HCT116 (cell line): Measurements from ENCODE around the gene MBD5. TPM values are rescaled to one million over a fixed set of nuclear protein-coding genes. Genes with fewer than 3 reads are reported as not detected.

Experiments
- ATAC-seq: fragments of 200-7000 bp; cut with Tn5 transposase; 2 replicates; pipeline ENCODE4 v1.9.1; 2020; ENCODE audit warnings: mild to moderate bottlenecking, moderate library complexity
- BruUV-seq: library from RNA; stranded (reverse); fragments of 400-500 nt; replicated peaks from 2 replicates; lab custom pipeline; 2021; lab: Mats Ljungman, UMichigan
- CTCF ChIA-PET: fragments of 300-600 bp; sonication (Branson Sonifier 250); formaldehyde crosslinking; loops from one replicate; lab custom pipeline; 2021; ENCODE audit warnings: antibody characterized with exemption; lab: Charles Lee
- POLR2A ChIA-PET: fragments of 300-600, 350-600 bp; sonication (Branson Sonifier 250); formaldehyde crosslinking; loops from one replicate; lab custom pipeline; 2021; ENCODE audit warnings: antibody characterized with exemption; lab: Charles Lee
- RAD21 ChIA-PET, 2 experiments: fragments of 300-600 bp; sonication (Branson Sonifier 250); formaldehyde crosslinking; loops; one replicate each; lab custom pipeline; 2023; ENCODE audit warnings: low total read pairs in 2 of 2; ENCODE audit not compliant: uncharacterized antibody in 2 of 2, unreplicated experiment in 2 of 2, low non-redundant PET in 1 of 2; lab: Charles Lee
- DNase-seq: peaks from one replicate; pipeline ENCODE4 v3.0.0-alpha.2; 2010; ENCODE audit warnings: low read depth, low spot score
- H2AFZ ChIP-seq: fragments of 200-600 bp; shearing (Covaris generic), sonication (generic); 2 replicates; pipeline ENCODE4 v1.6.1; 2017; ENCODE audit warnings: low read depth, mixed run types, mixed read lengths, antibody characterized with exemption, low read length; ENCODE audit not compliant: poor library complexity, severe bottlenecking
- H3K27ac ChIP-seq: 2 replicates; pipeline ENCODE4 v1.5.1; 2012; ENCODE audit warnings: low read depth, low read length
- H3K27me3 ChIP-seq: fragments of 200-600 bp; sonication (generic); 2 replicates; pipeline ENCODE4 v1.6.1; 2016; ENCODE audit warnings: mixed run types, low read length, mixed read lengths; ENCODE audit not compliant: insufficient read depth
- H3K36me3 ChIP-seq, 2 experiments: fragments of 200-500 bp in 1 of 2; fragments of 200-600 bp in 1 of 2; sonication (Bioruptor generic) in 1 of 2; sonication (generic) in 1 of 2; 2 replicates each; pipeline versions ENCODE4 v1.5.1 to v1.6.1; 2014 to 2016; ENCODE audit warnings: low read length in 2 of 2, inconsistent platforms in 1 of 2, mixed read lengths in 1 of 2, mixed run types in 1 of 2; ENCODE audit not compliant: insufficient read depth in 2 of 2, control insufficient read depth in 1 of 2
- H3K4me1 ChIP-seq, 2 experiments: fragments of 200-600 bp in 1 of 2; sonication (generic) in 1 of 2; 2 replicates each; pipeline versions ENCODE4 v1.5.1 to v1.6.1; 2012 to 2017; ENCODE audit warnings: low read length in 2 of 2, inconsistent platforms in 1 of 2, mild to moderate bottlenecking in 1 of 2, mixed read lengths in 1 of 2, mixed run types in 1 of 2, moderate library complexity in 1 of 2; ENCODE audit not compliant: insufficient read depth in 2 of 2, control insufficient read depth in 1 of 2
- H3K4me2 ChIP-seq: fragments of 200-600 bp; sonication (generic); 2 replicates; pipeline ENCODE4 v1.6.1; 2017; ENCODE audit warnings: mixed run types, low read length, mixed read lengths
- H3K4me3 ChIP-seq, 2 experiments: fragments of 200-600 bp in 1 of 2; sonication (generic) in 1 of 2; replicated peaks in 1 of 2; 2 replicates each; pipeline ENCODE4 v1.5.1; 2011 to 2016; ENCODE audit warnings: low read length in 2 of 2, control low read depth in 1 of 2, low read depth in 1 of 2, mild to moderate bottlenecking in 1 of 2, mixed read lengths in 1 of 2, mixed run types in 1 of 2
- H3K79me2 ChIP-seq: fragments of 200-600 bp; sonication (generic); 2 replicates; pipeline ENCODE4 v1.6.1; 2017; ENCODE audit warnings: mild to moderate bottlenecking, mixed run types, low read length, moderate library complexity, mixed read lengths; ENCODE audit not compliant: insufficient read depth
- H3K9ac ChIP-seq: fragments of 200-600 bp; sonication (generic); 2 replicates; pipeline ENCODE4 v1.6.1; 2016; ENCODE audit warnings: low read length, mixed read lengths
- H3K9me2 ChIP-seq: fragments of 200-600 bp; sonication (generic), shearing (Covaris generic); 2 replicates; pipeline ENCODE4 v1.6.1; 2017; ENCODE audit warnings: mixed run types, mild to moderate bottlenecking, moderate library complexity; ENCODE audit not compliant: insufficient read depth
- H3K9me3 ChIP-seq, 2 experiments: fragments of 200-500 bp in 1 of 2; fragments of 200-600 bp in 1 of 2; sonication (Bioruptor generic) in 1 of 2; sonication (generic) in 1 of 2; 2 replicates each; pipeline ENCODE4 v1.6.1; 2014 to 2017; ENCODE audit warnings: low read length in 2 of 2, mixed read lengths in 2 of 2, inconsistent platforms in 1 of 2, low read depth in 1 of 2, mild to moderate bottlenecking in 1 of 2, mixed run types in 1 of 2, moderate library complexity in 1 of 2; ENCODE audit not compliant: control insufficient read depth in 1 of 2, insufficient read depth in 1 of 2
- H4K20me1 ChIP-seq: fragments of 200-600 bp; sonication (generic), shearing (Covaris generic); 2 replicates; pipeline ENCODE4 v1.6.1; 2017; ENCODE audit warnings: mixed run types, mild to moderate bottlenecking, moderate library complexity; ENCODE audit not compliant: insufficient read depth
- CEBPB ChIP-seq: IDR thresholded peaks from 2 replicates; pipeline ENCODE4 v1.6.1; 2012; ENCODE audit warnings: low read depth
- EGR1 ChIP-seq: IDR thresholded peaks from 2 replicates; pipeline ENCODE4 v1.6.1; 2012; ENCODE audit warnings: low read depth
- ELF1 ChIP-seq: IDR thresholded peaks from 2 replicates; pipeline ENCODE4 v1.6.1; 2012; ENCODE audit warnings: low read depth, borderline replicate concordance
- EZH2 ChIP-seq: fragments of 200-600 bp; sonication (generic); IDR thresholded peaks from 2 replicates; pipeline ENCODE4 v1.6.1; 2017; ENCODE audit warnings: antibody characterized with exemption, mixed run types
- EZH2phosphoT487 ChIP-seq: fragments of 200-600 bp; IDR thresholded peaks from 2 replicates; pipeline ENCODE4 v1.6.1; 2018; ENCODE audit warnings: antibody characterized with exemption, borderline replicate concordance
- FOSL1 ChIP-seq: IDR thresholded peaks from 2 replicates; pipeline ENCODE4 v1.6.1; 2012; ENCODE audit warnings: low read depth
- JUND ChIP-seq: IDR thresholded peaks from 2 replicates; pipeline ENCODE4 v1.6.1; 2012
- POLR2A ChIP-seq: IDR thresholded peaks from 2 replicates; pipeline ENCODE4 v1.7.0; 2011; ENCODE audit warnings: borderline replicate concordance; ENCODE audit not compliant: insufficient read depth, insufficient read length; ENCODE audit errors: extremely low read depth
- RAD21 ChIP-seq: IDR thresholded peaks from 2 replicates; pipeline ENCODE4 v1.6.1; 2012; ENCODE audit warnings: low read depth, mild to moderate bottlenecking
- SP1 ChIP-seq: IDR thresholded peaks from 2 replicates; pipeline ENCODE4 v1.6.1; 2012; ENCODE audit warnings: low read depth
- SRF ChIP-seq: IDR thresholded peaks from 2 replicates; pipeline ENCODE4 v1.6.1; 2012; ENCODE audit warnings: low read depth
- TCF7L2 ChIP-seq: IDR thresholded peaks from 2 replicates; pipeline ENCODE4 v1.7.0; 2011; ENCODE audit warnings: borderline replicate concordance, inconsistent platforms; ENCODE audit not compliant: insufficient read depth, insufficient read length; ENCODE audit errors: extremely low read depth
- YY1 ChIP-seq: IDR thresholded peaks from 2 replicates; pipeline ENCODE4 v1.6.1; 2011; ENCODE audit warnings: low read length, low read depth, moderate library complexity, mild to moderate bottlenecking; ENCODE audit not compliant: insufficient replicate concordance; ENCODE audit errors: extremely low read depth
- ZFX ChIP-seq: fragments of 450-650 bp; IDR thresholded peaks from 2 replicates; pipeline ENCODE4 v1.6.1; 2017
- ZNF274 ChIP-seq: fragments of 200-500 bp; sonication (Bioruptor generic); IDR thresholded peaks from 2 replicates; pipeline ENCODE4 v1.6.1; 2014; ENCODE audit warnings: mild to moderate bottlenecking, low read depth, low read length, inconsistent platforms
- intact Hi-C: fragments of 100-400 bp; cut with micrococcal nuclease; formaldehyde crosslinking; loops from 2 replicates; pipeline ENCODE4 v1.10.0; 2022
- total RNA-seq: library from RNA; stranded (reverse); gene quantifications from one replicate; pipeline ENCODE4 v1.2.1, GENCODE V29; 2021; ENCODE audit not compliant: unreplicated experiment
- TF ChIP-seq, protein P1 (sequence below): IDR thresholded peaks from 2 replicates; pipeline ENCODE4 v1.6.1; 2011; ENCODE audit warnings: mild to moderate bottlenecking, low read length, moderate library complexity; ENCODE audit not compliant: insufficient replicate concordance; ENCODE audit errors: extremely low read depth
- TF ChIP-seq, protein P2 (sequence below): IDR thresholded peaks from 2 replicates; pipeline ENCODE4 v1.6.1; 2012
- TF ChIP-seq, protein P3 (sequence below): IDR thresholded peaks from 2 replicates; pipeline ENCODE4 v1.6.1; 2012
- TF ChIP-seq, protein P4 (sequence below): IDR thresholded peaks from 2 replicates; pipeline ENCODE4 v1.6.1; 2012; ENCODE audit warnings: low read depth
- TF ChIP-seq, protein P5 (sequence below), 3 experiments: fragments of 200-600 bp in 1 of 3; sonication (generic) in 1 of 3; IDR thresholded peaks in 2 of 3; conservative IDR thresholded peaks in 1 of 3; 2 replicates each; pipeline ENCODE4 v1.5.1; 2012 to 2017; ENCODE audit warnings: low read depth in 2 of 3, low read length in 2 of 3, antibody characterized with exemption in 1 of 3, borderline replicate concordance in 1 of 3, control low read depth in 1 of 3, mild to moderate bottlenecking in 1 of 3, mixed read lengths in 1 of 3, mixed run types in 1 of 3, moderate library complexity in 1 of 3; ENCODE audit not compliant: insufficient read depth in 1 of 3

Gene MBD5
- total RNA-seq, 1 experiment from 2014 or later: 20.5 TPM

DNA sequence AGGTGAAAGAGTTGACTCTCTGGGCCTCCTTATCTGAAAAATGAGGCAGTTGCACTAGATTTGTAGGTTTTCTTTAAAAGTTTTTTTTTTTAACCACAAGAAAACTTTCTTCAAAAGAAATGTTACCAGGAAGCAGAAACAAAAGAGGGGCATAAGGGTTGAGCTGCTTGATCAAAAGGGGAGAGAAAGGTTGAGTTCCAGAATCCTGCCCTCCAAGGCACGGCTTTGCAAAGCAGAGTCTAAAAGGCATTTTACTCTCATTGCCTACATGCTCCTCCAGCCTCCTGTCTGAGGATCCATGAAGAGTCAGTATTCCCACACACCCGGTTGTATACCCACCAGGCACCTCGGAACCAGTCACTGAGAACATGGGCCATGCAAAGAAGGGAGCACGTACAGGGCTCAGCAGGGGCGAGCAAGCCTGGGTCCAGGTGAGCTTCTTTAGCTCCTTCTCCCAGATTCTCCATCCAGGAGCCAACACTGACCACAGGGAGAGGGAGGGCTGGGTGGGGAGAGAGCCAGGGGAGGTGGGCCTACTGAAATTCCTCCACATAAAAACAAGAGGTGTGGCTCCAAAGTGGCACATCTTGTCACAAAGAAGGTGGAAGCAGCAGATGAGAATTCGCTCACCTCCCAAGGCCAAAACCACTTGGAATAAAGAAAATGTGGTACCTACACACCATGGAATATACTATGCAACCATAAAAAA is 507.6 kb downstream of the MBD5 start:
- intact Hi-C loops: no loop called here
- no peaks in the 10 kb centered on the region for H3K9me3 ChIP-seq
- POLR2A ChIA-PET: no interaction called here
- H3K4me2 ChIP-seq: no peak overlapping the region
- CTCF ChIA-PET: no interaction called here
- H4K20me1 ChIP-seq: no peaks in the 10 kb centered on the region
- H3K36me3 ChIP-seq: no peaks in the 10 kb centered on the region
- RAD21 ChIA-PET: no interaction called here
- no peak overlapping the region for H2AFZ ChIP-seq
- DNase-seq (no peak), ATAC-seq (no peak)
- no peak overlapping the region for H3K27ac ChIP-seq
- H3K4me1 ChIP-seq: no peaks in the 10 kb centered on the region
- BruUV-seq: no TSS peak
- no peaks in the 10 kb centered on the region for H3K79me2 ChIP-seq
- H3K4me3 ChIP-seq: no peak overlapping the region
- H3K9ac ChIP-seq: no peak overlapping the region
- H3K9me2 ChIP-seq: no peaks in the 10 kb centered on the region
- TF ChIP-seq, protein P1, sequence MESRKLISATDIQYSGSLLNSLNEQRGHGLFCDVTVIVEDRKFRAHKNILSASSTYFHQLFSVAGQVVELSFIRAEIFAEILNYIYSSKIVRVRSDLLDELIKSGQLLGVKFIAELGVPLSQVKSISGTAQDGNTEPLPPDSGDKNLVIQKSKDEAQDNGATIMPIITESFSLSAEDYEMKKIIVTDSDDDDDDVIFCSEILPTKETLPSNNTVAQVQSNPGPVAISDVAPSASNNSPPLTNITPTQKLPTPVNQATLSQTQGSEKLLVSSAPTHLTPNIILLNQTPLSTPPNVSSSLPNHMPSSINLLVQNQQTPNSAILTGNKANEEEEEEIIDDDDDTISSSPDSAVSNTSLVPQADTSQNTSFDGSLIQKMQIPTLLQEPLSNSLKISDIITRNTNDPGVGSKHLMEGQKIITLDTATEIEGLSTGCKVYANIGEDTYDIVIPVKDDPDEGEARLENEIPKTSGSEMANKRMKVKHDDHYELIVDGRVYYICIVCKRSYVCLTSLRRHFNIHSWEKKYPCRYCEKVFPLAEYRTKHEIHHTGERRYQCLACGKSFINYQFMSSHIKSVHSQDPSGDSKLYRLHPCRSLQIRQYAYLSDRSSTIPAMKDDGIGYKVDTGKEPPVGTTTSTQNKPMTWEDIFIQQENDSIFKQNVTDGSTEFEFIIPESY: no peak
- TF ChIP-seq ELF1 (no peak), EZH2phosphoT487 (no peak), JUND (no peak), TCF7L2 (no peak), SP1 (no peak), POLR2A (no peak), EGR1 (no peak), SRF (no peak), YY1 (no peak), CEBPB (no peak), RAD21 (no peak), FOSL1 (no peak), EZH2 (no peak), ZNF274 (no peak), ZFX (no peak)
- TF ChIP-seq, protein P2, sequence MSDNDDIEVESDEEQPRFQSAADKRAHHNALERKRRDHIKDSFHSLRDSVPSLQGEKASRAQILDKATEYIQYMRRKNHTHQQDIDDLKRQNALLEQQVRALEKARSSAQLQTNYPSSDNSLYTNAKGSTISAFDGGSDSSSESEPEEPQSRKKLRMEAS: no peak
- TF ChIP-seq, protein P3, sequence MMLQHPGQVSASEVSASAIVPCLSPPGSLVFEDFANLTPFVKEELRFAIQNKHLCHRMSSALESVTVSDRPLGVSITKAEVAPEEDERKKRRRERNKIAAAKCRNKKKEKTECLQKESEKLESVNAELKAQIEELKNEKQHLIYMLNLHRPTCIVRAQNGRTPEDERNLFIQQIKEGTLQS: no peak
- TF ChIP-seq, protein P4, sequence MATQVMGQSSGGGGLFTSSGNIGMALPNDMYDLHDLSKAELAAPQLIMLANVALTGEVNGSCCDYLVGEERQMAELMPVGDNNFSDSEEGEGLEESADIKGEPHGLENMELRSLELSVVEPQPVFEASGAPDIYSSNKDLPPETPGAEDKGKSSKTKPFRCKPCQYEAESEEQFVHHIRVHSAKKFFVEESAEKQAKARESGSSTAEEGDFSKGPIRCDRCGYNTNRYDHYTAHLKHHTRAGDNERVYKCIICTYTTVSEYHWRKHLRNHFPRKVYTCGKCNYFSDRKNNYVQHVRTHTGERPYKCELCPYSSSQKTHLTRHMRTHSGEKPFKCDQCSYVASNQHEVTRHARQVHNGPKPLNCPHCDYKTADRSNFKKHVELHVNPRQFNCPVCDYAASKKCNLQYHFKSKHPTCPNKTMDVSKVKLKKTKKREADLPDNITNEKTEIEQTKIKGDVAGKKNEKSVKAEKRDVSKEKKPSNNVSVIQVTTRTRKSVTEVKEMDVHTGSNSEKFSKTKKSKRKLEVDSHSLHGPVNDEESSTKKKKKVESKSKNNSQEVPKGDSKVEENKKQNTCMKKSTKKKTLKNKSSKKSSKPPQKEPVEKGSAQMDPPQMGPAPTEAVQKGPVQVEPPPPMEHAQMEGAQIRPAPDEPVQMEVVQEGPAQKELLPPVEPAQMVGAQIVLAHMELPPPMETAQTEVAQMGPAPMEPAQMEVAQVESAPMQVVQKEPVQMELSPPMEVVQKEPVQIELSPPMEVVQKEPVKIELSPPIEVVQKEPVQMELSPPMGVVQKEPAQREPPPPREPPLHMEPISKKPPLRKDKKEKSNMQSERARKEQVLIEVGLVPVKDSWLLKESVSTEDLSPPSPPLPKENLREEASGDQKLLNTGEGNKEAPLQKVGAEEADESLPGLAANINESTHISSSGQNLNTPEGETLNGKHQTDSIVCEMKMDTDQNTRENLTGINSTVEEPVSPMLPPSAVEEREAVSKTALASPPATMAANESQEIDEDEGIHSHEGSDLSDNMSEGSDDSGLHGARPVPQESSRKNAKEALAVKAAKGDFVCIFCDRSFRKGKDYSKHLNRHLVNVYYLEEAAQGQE: no peak
- TF ChIP-seq, protein P5, sequence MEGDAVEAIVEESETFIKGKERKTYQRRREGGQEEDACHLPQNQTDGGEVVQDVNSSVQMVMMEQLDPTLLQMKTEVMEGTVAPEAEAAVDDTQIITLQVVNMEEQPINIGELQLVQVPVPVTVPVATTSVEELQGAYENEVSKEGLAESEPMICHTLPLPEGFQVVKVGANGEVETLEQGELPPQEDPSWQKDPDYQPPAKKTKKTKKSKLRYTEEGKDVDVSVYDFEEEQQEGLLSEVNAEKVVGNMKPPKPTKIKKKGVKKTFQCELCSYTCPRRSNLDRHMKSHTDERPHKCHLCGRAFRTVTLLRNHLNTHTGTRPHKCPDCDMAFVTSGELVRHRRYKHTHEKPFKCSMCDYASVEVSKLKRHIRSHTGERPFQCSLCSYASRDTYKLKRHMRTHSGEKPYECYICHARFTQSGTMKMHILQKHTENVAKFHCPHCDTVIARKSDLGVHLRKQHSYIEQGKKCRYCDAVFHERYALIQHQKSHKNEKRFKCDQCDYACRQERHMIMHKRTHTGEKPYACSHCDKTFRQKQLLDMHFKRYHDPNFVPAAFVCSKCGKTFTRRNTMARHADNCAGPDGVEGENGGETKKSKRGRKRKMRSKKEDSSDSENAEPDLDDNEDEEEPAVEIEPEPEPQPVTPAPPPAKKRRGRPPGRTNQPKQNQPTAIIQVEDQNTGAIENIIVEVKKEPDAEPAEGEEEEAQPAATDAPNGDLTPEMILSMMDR (IDR thresholded peaks at IDR 0.05 in 2 of 3, conservative IDR thresholded peaks at IDR 0.05 in 1 of 3; ENCODE audit: borderline replicate concordance in 1 of 3, insufficient read depth in 1 of 3, low read depth in 2 of 3, low read length in 2 of 3): no peak
- no peaks in the 10 kb centered on the region for H3K27me3 ChIP-seq
